GM21515 (cell line): ENCODE measurements around the gene SPSB3.

Source experiments
- ATAC-seq: cut with Tn5 transposase; IDR thresholded peaks from one replicate; pipeline ENCODE4 v1.9.1; 2021; ENCODE audit not compliant: unreplicated experiment

The SPSB3 gene

GRCh38 chr16:1775846-1776671 is 6.3 kb downstream of the SPSB3 start:
- ATAC-seq: no peak

GRCh38 chr16:1775006-1775845 is 7.1 kb downstream of the SPSB3 start:
- no peak for ATAC-seq

- ATAC-seq: no peak
Observed at GRCh38 chr16:1774448-1774780, 8.0 kb downstream of the SPSB3 start.

DNA sequence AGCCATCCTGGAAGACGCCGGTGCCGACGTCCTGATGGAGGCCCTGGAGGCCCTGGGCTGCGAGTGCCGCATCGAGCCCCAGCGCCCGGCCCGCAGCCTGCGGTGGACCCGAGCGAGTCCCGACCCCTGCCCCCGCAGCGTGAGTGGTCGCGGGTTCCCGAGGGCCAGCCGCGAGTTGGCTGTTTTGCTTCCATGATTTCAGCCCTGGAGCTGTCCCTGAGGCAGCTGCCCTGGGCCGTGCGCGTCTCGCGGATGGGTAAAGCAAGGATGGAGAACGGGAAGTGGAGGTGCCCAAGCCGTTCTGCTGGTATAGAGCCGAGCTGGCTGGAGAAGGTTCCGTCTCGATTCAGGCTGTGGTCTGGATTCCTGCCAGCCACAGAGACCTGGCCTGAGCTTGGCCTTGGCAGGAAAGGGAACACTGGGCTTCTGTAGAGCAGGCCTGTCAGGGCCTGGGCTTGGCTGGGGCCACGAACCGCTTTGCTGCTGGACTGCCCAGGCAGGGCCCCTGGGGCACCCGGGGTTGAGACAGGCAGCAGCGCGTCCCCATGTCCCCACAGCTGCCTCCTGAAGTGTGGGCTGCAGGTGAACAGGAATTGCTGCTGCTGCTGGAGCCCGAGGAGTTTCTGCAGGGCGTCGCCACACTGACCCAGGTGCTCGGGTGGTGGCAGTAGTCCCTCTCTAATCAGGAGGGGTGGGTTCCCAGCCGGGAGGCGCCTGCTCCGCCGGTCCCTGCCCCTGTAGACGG is 8.5 kb downstream of the SPSB3 start:
- peak; percentile 4 for ATAC-seq

GRCh38 chr16:1772908-1773702 is 9.3 kb downstream of the SPSB3 start, which contains the start of gene MRPS34:
Gene MRPS34 (minus strand): TSS chr16:1773134. CDS start chr16:1773119, 15 bp downstream.
- ATAC-seq: peak; percentile 44

DNA sequence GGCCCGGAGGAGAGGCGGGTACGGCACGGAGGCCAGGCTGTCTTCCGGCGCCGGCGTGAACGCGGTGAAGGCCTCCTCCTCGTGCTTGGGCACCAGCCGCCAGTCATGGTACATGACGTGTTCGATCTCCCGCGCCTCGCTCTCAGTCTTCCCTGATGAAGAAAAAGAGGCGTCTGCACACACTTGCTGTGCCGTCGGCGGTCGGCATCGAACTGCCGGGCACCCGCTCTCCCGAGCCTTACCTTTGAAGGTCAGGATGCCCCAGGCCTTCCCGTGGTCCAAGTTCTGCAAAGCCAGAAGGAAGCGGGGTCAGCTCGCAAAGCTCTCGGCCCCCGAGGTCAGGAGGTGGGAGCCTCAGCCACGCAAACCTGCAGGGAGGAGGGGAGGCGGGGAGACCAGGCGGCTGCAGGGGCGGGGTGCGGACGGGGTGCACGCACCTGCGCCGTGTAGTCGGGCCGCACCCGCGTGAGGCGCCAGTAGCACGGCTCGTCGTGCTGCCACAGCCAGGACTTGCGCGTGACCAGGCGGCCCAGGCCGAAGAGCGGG is 9.9 kb downstream of the SPSB3 start, which contains the start of gene EME2:
Gene EME2 (plus strand): TSS at position 449 of the 546 bp plus-strand sequence. CDS start 418 bp downstream, outside the sequence.
- peak; percentile 9 for ATAC-seq

DNA sequence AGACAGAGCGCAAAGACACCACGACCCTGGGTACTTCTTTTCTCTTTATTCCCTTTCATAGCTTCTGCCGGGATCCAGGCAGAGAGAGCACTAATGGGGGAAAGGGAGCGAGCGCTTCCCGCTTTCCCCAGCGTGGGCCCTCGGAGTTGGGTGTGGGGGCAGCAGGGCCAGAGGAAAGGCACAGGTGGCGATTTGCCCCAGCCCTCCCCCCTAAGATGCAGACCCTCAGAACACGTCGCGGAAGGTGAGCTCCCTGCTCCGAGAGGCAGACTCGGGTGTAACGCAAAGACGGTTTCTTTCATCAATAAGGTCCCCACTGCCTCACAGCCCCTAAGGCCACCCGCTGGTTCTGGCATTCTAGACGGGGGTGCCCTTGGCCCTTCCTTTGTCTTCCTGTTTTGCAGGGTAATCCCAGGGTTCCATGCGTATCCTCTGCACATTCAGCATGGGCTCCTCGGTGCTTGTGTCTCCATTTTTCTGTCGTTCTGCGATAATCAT is 10.5 kb downstream of the SPSB3 start:
- no peak for ATAC-seq

GRCh38 chr16:1771188-1771863 is 11.0 kb downstream of the SPSB3 start, which contains the start of gene NME3:
Gene NME3 (minus strand): TSS chr16:1771543. CDS start chr16:1771534, 9 bp downstream.
- no peak for ATAC-seq

DNA sequence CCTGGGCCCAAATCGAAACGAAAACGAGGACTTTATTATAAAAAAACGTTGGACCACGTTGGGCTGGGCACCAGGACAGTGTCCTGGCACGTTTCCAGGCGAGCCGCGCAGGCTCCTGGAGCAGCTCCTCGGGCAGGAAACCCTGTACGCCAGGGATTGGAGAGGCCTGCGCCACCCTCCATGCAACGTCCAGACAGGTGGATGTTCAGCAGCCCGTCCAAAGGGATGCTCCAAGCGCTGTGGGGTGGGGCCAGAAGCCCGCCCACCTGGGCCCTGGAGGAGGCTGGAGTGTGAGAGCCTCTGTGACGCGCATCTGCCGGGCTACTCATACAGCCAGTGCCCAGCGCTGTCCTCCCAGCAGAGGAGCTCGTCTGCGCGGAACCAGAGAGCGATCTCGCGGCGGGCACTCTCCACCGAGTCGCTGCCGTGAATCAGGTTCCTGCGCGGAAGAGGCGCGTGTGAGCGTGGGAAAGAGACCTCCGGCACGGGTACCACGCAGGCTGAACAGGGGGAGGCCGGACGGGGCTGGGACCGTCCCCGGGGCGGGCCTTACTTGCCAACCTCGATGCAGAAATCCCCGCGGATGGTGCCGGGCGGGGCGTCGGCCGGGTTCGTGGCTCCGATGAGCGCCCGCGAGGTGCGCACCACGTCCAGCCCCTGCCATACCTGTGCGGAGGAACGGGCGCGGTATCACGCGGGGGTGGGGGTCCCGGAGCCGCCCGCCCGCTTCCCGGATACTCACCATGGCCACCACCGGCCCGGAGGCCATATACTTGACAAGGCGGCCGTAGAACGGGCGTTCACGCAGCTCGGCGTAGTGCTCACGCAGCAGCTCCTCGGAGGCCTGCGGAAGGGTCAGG is 11.8 kb downstream of the SPSB3 start:
- ATAC-seq: no peak

DNA sequence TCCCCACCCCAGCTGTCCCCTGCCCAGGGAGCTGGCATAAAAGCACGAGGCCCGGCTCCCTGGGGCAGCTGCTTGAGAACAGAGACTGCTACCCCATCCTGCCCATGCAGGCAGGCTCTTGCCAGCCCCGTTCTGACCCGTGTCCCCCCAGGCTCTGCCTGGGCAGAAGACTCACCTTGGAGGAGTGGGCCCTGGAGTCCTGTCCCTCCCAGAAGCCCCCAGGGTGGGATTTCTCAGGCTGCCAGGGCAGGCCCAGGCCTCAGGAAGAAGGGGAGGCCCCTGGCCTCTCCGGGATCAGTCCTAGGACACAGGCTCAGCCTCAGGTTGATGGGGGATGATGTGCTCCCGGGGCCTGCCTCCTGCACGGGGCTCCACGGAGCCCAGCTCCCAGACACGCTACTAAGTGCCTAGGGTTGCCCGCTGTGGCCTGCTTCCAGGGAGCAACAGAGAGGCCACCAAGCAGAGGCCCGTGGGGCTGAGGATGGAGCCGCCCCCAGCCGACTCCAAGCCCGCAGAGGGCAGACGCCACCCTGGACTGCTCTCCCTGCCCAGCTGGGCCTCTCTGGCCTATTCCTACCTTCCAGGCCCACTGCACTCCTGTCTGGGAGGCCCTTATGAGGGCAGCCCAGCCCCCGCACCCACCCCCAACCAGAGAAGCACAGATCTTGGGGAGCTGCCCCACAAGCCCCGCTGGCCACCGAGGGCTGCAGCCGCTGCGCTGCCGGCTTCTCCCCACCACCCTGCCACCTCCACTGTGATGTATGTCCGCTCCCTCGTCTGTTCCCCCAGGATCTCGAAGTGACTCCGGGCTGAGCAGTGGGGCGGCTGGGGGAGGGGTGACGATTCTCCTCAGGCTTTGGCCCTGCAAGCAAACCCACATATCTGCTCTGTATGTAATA is 12.7 kb downstream of the SPSB3 start:
- no peak for ATAC-seq

DNA sequence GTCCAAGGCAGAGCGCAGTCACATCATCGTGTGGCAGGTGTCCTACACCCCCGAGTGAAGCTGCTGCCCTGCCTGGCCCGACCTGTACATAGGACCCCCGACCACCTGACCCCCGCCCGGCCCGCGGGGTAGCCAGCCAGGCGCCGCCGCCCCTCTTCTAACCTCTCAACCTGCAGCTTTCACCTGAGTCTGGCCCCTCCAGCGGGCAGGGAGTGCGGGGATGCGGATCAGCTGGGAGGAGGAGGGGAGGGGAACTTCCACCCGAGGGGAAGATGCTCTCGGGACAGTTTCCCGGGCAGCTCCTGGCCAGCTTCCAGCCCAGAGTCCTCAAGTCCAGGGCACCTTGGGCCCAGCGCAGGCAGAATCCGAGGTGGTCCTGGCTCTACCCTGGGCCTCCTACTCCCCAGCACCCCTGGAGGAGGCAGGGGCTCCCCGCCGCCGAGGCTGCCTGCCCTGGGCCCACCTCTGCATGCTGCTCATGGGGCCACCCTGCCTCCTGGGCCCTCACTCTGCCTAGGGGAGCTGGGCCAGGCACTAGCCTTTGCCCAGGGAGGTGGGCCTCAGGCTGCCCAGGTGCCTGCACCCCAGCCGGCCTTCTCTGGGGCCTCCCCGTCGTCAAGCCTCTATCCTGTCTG is 13.5 kb downstream of the SPSB3 start:
- no peak for ATAC-seq

GRCh38 chr16:1768061-1768766 is 14.2 kb downstream of the SPSB3 start:
- no peak for ATAC-seq

GRCh38 chr16:1767116-1767994 is 15.0 kb downstream of the SPSB3 start:
- ATAC-seq: no peak

DNA sequence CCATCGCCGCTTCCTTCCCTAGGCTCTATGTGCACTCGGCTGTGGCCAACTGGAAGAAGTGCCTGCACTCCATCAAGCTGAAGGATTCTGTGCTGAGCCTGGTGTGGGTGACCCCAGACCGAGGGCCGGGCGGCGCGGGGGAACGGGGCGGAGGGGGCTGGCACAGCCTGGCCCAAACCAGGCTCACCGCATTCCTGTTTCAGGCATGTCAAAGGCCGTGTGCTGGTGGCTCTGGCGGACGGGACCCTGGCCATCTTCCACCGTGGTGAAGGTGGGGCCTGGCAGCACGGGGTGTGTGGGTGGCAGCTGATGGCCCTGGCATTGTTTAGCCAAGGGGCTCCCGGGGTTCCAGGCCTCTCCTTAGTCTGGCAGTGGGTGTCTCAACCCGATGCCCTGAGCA is 15.7 kb downstream of the SPSB3 start:
- ATAC-seq: no peak

DNA sequence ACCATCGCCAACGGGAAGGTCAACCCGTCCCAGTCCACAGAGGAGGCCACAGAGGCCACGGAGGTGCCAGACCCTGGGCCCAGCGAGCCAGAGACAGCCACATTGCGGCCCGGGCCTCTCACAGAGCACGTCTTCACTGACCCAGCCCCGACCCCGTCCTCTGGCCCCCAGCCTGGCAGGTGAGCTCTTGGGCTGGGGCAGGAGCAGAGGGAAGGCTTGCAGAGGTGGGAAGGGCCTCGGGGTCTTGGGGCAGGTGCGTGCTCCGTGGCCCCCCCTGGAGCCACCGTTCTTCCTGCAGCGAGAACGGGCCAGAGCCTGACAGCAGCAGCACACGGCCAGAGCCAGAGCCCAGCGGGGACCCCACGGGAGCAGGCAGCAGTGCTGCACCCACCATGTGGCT is 16.1 kb downstream of the SPSB3 start:
- ATAC-seq: no peak
